K562 (cell line): ENCODE data around the gene CNTFR. TPM values are rescaled to one million over a fixed set of nuclear protein-coding genes. Genes with fewer than 3 reads are reported as not detected.

Experiments
- ATAC-seq: fragments of 200-7000 bp; cut with Tn5 transposase; 3 replicates; pipeline ENCODE4 v1.9.1; 2020; ENCODE audit warnings: moderate library complexity
- BruUV-seq: library from RNA; stranded (reverse); fragments of 400-500 nt; replicated peaks from 2 replicates; lab custom pipeline; 2021; lab: Mats Ljungman, UMichigan
- CTCF ChIA-PET: fragments of 300-600 bp; formaldehyde crosslinking; extraction: SDS; loops from one replicate; lab custom pipeline; 2021; ENCODE audit warnings: low intra/inter-chr PET ratio; lab: Yijun Ruan, JAX
- POLR2A ChIA-PET: fragments of 300-600, 350-650 bp; sonication (Branson Sonifier 250); formaldehyde crosslinking; extraction: SDS; loops from one replicate; lab custom pipeline; 2021; ENCODE audit warnings: antibody characterized with exemption, inconsistent platforms; lab: Yijun Ruan, JAX
- DNase-seq, 4 experiments: peaks; one replicate each; pipeline versions ENCODE4 v3.0.0 to v3.0.0-alpha.2; 2011 to 2018; ENCODE audit warnings: low spot score in 3 of 4, mixed read lengths in 3 of 4; ENCODE audit errors: extremely low read depth in 1 of 4
- FAIRE-seq: peaks from 2 replicates; lab custom pipeline; 2011; peaks lifted over from hg19 to GRCh38; lab: Jason Lieb, UNC
- H2AFZ ChIP-seq: 2 replicates; pipeline ENCODE4 v1.6.0; 2011; ENCODE audit warnings: low read depth, low read length, control low read depth, inconsistent platforms
- H3K27ac ChIP-seq: fragments of 200-600 bp; 3 replicates; pipeline ENCODE4 v1.8.0; 2011; ENCODE audit warnings: low read depth, mild to moderate bottlenecking, control low read depth, inconsistent platforms, low read length, moderate library complexity, mixed read lengths; ENCODE audit errors: extremely low read depth
- H3K27me3 ChIP-seq, 2 experiments: fragments of 300-600 bp in 1 of 2; 2 replicates in 1 of 2; 3 replicates in 1 of 2; pipeline versions ENCODE4 v1.6.0 to v1.8.0; 2011; ENCODE audit warnings: inconsistent platforms in 2 of 2, low read length in 2 of 2, mild to moderate bottlenecking in 1 of 2, mixed read lengths in 1 of 2, moderate library complexity in 1 of 2; ENCODE audit not compliant: control insufficient read depth in 2 of 2, insufficient read depth in 2 of 2
- H3K36me3 ChIP-seq: fragments of 300-600 bp; 3 replicates; pipeline ENCODE4 v1.8.0; 2011; ENCODE audit warnings: mild to moderate bottlenecking, low read length, inconsistent platforms; ENCODE audit not compliant: control insufficient read depth, insufficient read depth
- H3K4me1 ChIP-seq, 2 experiments: fragments of 200-600 bp in 1 of 2; replicated peaks in 1 of 2; 2 replicates in 1 of 2; 3 replicates in 1 of 2; pipeline versions ENCODE4 v1.5.1 to v1.8.0; 2011; ENCODE audit warnings: inconsistent platforms in 2 of 2, low read length in 2 of 2, mild to moderate bottlenecking in 1 of 2, mixed read lengths in 1 of 2, moderate library complexity in 1 of 2; ENCODE audit not compliant: control insufficient read depth in 2 of 2, insufficient read depth in 2 of 2
- H3K4me2 ChIP-seq: 2 replicates; pipeline ENCODE4 v1.6.1; 2011; ENCODE audit warnings: low read length, control low read depth, inconsistent platforms, mixed read lengths; ENCODE audit not compliant: insufficient read depth
- H3K4me3 ChIP-seq: fragments of 200-600 bp; sonication (generic), shearing (Covaris generic); 2 replicates; pipeline ENCODE4 v1.5.1; 2016; ENCODE audit warnings: control low read depth, inconsistent platforms
- H3K79me2 ChIP-seq: fragments of 200-600 bp; 3 replicates; pipeline ENCODE4 v1.8.0; 2011; ENCODE audit warnings: low read length, inconsistent platforms; ENCODE audit not compliant: control insufficient read depth, insufficient read depth
- H3K9ac ChIP-seq, 2 experiments: 2 replicates each; pipeline versions ENCODE4 v1.6.0 to v1.6.1; 2011; ENCODE audit warnings: low read depth in 2 of 2, low read length in 2 of 2, control low read depth in 1 of 2, inconsistent platforms in 1 of 2, mild to moderate bottlenecking in 1 of 2, mixed read lengths in 1 of 2; ENCODE audit not compliant: insufficient read depth in 1 of 2
- H3K9me1 ChIP-seq: one replicate; pipeline ENCODE4 v1.6.0; 2011; ENCODE audit warnings: inconsistent platforms, mild to moderate bottlenecking, low read length, moderate library complexity; ENCODE audit not compliant: control insufficient read depth, insufficient read depth
- H3K9me3 ChIP-seq: replicated peaks from 2 replicates; pipeline ENCODE4 v1.5.1; 2011; ENCODE audit warnings: low read depth, low read length, inconsistent platforms; ENCODE audit not compliant: control insufficient read depth, insufficient read depth
- H4K20me1 ChIP-seq: replicated peaks from 2 replicates; pipeline ENCODE4 v1.6.1; 2011; ENCODE audit warnings: low read length, inconsistent platforms, mixed read lengths; ENCODE audit not compliant: control insufficient read depth, insufficient read depth
- TARDBP ChIP-seq: fragments of 450-650 bp; IDR thresholded peaks from 2 replicates; pipeline ENCODE4 v1.6.1; 2016
- ZNF316 ChIP-seq: fragments of 450-650 bp; IDR thresholded peaks from 2 replicates; pipeline ENCODE4 v1.6.1; 2016
- WGBS: fragments of 100-300 bp; shearing (Covaris generic); methylation state at CpG from one replicate; pipeline ENCODE4 v1.1.6; 2016; ENCODE audit warnings: low coverage, mixed read lengths; ENCODE audit not compliant: insufficient coverage; ENCODE audit errors: missing lambda C conversion rate; 5-methylcytosine and 5-hydroxymethylcytosine counted together
- in situ Hi-C: fragments of 300-500 bp; cut with MboI; formaldehyde crosslinking; loops from 4 replicates; pipeline ENCODE4 v1.15.0; 2018; ENCODE audit warnings: inconsistent platforms, mixed read lengths
- intact Hi-C: fragments of 100-400 bp; cut with micrococcal nuclease; formaldehyde crosslinking; loops from 2 replicates; pipeline ENCODE4 v1.14.2; 2022
- polyA plus RNA-seq, 8 experiments: library from polyadenylated mRNA; depleted of rRNA in 4 of 8; stranded (reverse) in 5 of 8; unstranded in 3 of 8; fragments of >200 nt; fragmentation: Nextera tagmentation in 2 of 8; fragmentation: Illumina TruSeq in 1 of 8; extraction: Ambion mirVana in 2 of 8; extraction: Trizol in 1 of 8; gene quantifications; 2 replicates each; pipeline versions ENCODE4 v1.2.1 to v1.2.3, GENCODE V29; 2011 to 2014; ENCODE audit warnings: inconsistent platforms in 1 of 8, missing spikeins in 1 of 8
- total RNA-seq, 7 experiments: library from RNA; depleted of rRNA in 6 of 7; stranded (reverse); fragments of >200 nt in 6 of 7; fragmentation: Illumina TruSeq in 2 of 7; extraction: Trizol in 2 of 7; gene quantifications; 2 replicates each; pipeline versions ENCODE4 v1.2.1 to v1.2.3, GENCODE V29; 2011 to 2021; ENCODE audit warnings: low replicate concordance in 1 of 7
- TF ChIP-seq, protein P1 (sequence below): sonication (generic); formaldehyde crosslinking; IDR thresholded peaks from 2 replicates; pipeline ENCODE4 v1.8.0; 2023; ENCODE audit warnings: missing genetic modification reagents, mild to moderate bottlenecking, borderline replicate concordance
- TF ChIP-seq, protein P2 (sequence below): sonication (generic); formaldehyde crosslinking; IDR thresholded peaks from 2 replicates; pipeline ENCODE4 v1.8.0; 2022; ENCODE audit warnings: mild to moderate bottlenecking, missing genetic modification reagents

CNTFR gene
- total and polyA plus RNA-seq, 9 of the 15 experiments (the other 6 are each of a cell fraction or from before 2014, with no cell fraction given) = not detected

DNA sequence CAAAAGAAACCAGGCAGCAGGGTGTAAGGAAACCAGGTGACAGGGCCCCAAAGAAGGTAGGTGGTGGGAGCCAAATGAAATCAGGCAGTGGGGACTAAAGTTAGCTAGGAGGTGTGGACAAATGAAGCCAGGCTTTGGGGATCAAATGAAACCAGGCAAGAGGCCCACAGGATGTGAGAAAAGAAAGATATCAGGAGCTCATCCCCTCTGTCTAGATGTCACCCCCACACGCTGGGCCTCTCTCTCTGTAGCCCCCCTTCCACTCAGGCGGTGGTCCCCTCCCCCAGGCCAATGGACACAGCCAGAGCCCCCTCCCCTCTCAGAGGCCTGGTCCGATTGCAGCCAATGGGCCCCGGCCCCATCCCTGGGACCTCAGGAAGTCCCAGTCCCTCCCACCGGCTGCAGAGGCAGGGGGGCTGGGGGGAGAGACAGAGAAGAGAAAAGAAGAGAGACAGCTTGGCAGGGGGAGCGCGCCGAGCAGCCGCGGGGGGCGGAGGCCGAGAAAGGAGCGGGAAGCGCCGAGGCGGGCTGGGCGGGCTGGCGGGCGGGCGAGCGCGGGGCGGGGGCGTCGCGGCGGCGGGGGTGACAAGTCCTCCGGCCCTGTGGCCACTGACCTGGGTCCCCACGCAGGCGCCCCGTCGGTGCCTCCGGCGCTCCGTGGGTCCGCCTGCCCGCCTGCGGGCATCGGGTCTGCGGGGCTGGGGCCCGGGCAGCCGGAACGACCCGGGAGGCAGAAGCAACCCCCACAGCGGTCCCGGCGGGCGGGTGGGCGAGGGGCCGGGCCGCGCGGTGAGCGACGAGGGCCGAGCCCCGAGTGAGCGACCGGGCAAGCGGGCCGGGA lies 11.9 kb downstream of the CNTFR start:
- DNase-seq = peak in 2 of 4 experiments; percentile 31 to 32
- in situ Hi-C loops (no loop called here), intact Hi-C loops (no loop called here)
- Histone ChIP-seq H3K4me2 (no peak overlapping the region), H4K20me1 (peaks cover 4% of the 10 kb centered on the region), H3K9me1 (no peaks in the 10 kb centered on the region), H3K4me3 (no peak overlapping the region), H3K79me2 (no peaks in the 10 kb centered on the region), H3K9me3 (no peaks in the 10 kb centered on the region), H3K4me1 (peaks cover 0 to 7% of the 10 kb centered on the region in 2 experiments; a peak in 2 of 5 replicates), H3K36me3 (no peaks in the 10 kb centered on the region), H3K27me3 (peaks cover 11 to 66% of the 10 kb centered on the region in 2 experiments; a peak in 4 of 5 replicates), H3K9ac (no peak overlapping the region), H3K27ac (no peak overlapping the region), H2AFZ (no peak overlapping the region)
- ChIA-PET CTCF (no interaction called here), POLR2A (no interaction called here)
- TF ChIP-seq, protein P1, sequence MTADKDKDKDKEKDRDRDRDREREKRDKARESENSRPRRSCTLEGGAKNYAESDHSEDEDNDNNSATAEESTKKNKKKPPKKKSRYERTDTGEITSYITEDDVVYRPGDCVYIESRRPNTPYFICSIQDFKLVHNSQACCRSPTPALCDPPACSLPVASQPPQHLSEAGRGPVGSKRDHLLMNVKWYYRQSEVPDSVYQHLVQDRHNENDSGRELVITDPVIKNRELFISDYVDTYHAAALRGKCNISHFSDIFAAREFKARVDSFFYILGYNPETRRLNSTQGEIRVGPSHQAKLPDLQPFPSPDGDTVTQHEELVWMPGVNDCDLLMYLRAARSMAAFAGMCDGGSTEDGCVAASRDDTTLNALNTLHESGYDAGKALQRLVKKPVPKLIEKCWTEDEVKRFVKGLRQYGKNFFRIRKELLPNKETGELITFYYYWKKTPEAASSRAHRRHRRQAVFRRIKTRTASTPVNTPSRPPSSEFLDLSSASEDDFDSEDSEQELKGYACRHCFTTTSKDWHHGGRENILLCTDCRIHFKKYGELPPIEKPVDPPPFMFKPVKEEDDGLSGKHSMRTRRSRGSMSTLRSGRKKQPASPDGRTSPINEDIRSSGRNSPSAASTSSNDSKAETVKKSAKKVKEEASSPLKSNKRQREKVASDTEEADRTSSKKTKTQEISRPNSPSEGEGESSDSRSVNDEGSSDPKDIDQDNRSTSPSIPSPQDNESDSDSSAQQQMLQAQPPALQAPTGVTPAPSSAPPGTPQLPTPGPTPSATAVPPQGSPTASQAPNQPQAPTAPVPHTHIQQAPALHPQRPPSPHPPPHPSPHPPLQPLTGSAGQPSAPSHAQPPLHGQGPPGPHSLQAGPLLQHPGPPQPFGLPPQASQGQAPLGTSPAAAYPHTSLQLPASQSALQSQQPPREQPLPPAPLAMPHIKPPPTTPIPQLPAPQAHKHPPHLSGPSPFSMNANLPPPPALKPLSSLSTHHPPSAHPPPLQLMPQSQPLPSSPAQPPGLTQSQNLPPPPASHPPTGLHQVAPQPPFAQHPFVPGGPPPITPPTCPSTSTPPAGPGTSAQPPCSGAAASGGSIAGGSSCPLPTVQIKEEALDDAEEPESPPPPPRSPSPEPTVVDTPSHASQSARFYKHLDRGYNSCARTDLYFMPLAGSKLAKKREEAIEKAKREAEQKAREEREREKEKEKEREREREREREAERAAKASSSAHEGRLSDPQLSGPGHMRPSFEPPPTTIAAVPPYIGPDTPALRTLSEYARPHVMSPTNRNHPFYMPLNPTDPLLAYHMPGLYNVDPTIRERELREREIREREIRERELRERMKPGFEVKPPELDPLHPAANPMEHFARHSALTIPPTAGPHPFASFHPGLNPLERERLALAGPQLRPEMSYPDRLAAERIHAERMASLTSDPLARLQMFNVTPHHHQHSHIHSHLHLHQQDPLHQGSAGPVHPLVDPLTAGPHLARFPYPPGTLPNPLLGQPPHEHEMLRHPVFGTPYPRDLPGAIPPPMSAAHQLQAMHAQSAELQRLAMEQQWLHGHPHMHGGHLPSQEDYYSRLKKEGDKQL (CRISPR knock-in tag) = no peak
- TF ChIP-seq, protein P2, sequence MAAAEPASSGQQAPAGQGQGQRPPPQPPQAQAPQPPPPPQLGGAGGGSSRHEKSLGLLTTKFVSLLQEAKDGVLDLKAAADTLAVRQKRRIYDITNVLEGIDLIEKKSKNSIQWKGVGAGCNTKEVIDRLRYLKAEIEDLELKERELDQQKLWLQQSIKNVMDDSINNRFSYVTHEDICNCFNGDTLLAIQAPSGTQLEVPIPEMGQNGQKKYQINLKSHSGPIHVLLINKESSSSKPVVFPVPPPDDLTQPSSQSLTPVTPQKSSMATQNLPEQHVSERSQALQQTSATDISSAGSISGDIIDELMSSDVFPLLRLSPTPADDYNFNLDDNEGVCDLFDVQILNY (CRISPR knock-in tag) = no peak
- TF ChIP-seq TARDBP (no peak), ZNF316 (no peak)
- no TSS peak for BruUV-seq
- ATAC-seq = no peak
- 0% methylated on average over 4 of the region's 62 CpGs for WGBS
- no peak for FAIRE-seq
